ENCODE results near the gene PPP1R3F.

- TF ChIP-seq CTCF (IDR thresholded peaks at IDR 0.05) (peak in 1 of 4 experiments; percentile 4), POLR2A (IDR thresholded peaks at IDR 0.05) (peak; percentile 63 to 70), POLR2AphosphoS5 (IDR thresholded peaks at IDR 0.05) (peak; percentile 23), EP300 (IDR thresholded peaks at IDR 0.05) (no peak)
Measured at GRCh38 chrX:49269767-49270248, at the start of gene PPP1R3F.
